Endothelial cell of umbilical vein (primary cell): ENCODE results near the gene GPR65. TPM values are rescaled to one million over a fixed set of nuclear protein-coding genes. Genes with fewer than 3 reads are reported as not detected.

Experiments
- BruUV-seq: library from RNA; stranded (reverse); fragments of 400-500 nt; replicated peaks from 2 replicates; lab custom pipeline; 2021; lab: Mats Ljungman, UMichigan
- CTCF ChIA-PET: fragments of 300-600, 350-600 bp; sonication (Branson Sonifier 250); formaldehyde crosslinking; loops from one replicate; lab custom pipeline; 2021; ENCODE audit warnings: antibody characterized with exemption, inconsistent platforms; lab: Charles Lee
- POLR2A ChIA-PET: fragments of 300-600, 350-600 bp; sonication (Branson Sonifier 250); formaldehyde crosslinking; loops from one replicate; lab custom pipeline; 2021; ENCODE audit warnings: antibody characterized with exemption, inconsistent platforms; lab: Charles Lee
- DNase-seq: peaks from one replicate; pipeline ENCODE4 v3.0.0-alpha.2; 2011; ENCODE audit warnings: low read depth, low spot score
- FAIRE-seq: peaks from 2 replicates; lab custom pipeline; 2011; peaks lifted over from hg19 to GRCh38; lab: Jason Lieb, UNC
- H2AFZ ChIP-seq: 2 replicates; pipeline ENCODE4 v1.6.0; 2012; ENCODE audit warnings: low read depth, low read length, control low read depth, inconsistent platforms
- H3K27ac ChIP-seq: 2 replicates; pipeline ENCODE4 v1.5.1; 2011; ENCODE audit warnings: low read depth, mild to moderate bottlenecking, control low read depth, low read length, moderate library complexity; ENCODE audit not compliant: insufficient read depth
- H3K27me3 ChIP-seq, 2 experiments: 2 replicates each; pipeline versions ENCODE4 v1.6.0 to v1.6.1; 2011; ENCODE audit warnings: low read length in 2 of 2, mixed read lengths in 1 of 2; ENCODE audit not compliant: control insufficient read depth in 2 of 2, insufficient read depth in 2 of 2
- H3K36me3 ChIP-seq, 2 experiments: 2 replicates in 1 of 2; 3 replicates in 1 of 2; pipeline ENCODE4 v1.5.1; 2011; ENCODE audit warnings: low read length in 2 of 2, mild to moderate bottlenecking in 1 of 2, moderate library complexity in 1 of 2; ENCODE audit not compliant: control insufficient read depth in 2 of 2, insufficient read depth in 2 of 2; ENCODE audit errors: extremely low read depth in 1 of 2
- H3K4me1 ChIP-seq: 3 replicates; pipeline ENCODE4 v1.5.1; 2011; ENCODE audit warnings: mild to moderate bottlenecking, low read length; ENCODE audit not compliant: control insufficient read depth, insufficient read depth; ENCODE audit errors: extremely low read depth
- H3K4me2 ChIP-seq: 2 replicates; pipeline ENCODE4 v1.6.1; 2011; ENCODE audit warnings: low read length, control low read depth, mixed read lengths; ENCODE audit not compliant: insufficient read depth
- H3K4me3 ChIP-seq, 3 experiments: fragments of 200-600 bp in 1 of 3; sonication (generic), shearing (Covaris generic) in 1 of 3; replicated peaks in 1 of 3; 2 replicates each; pipeline ENCODE4 v1.5.1; 2011 to 2016; ENCODE audit warnings: control low read depth in 3 of 3, low read length in 3 of 3, mild to moderate bottlenecking in 2 of 3, inconsistent platforms in 1 of 3, low read depth in 1 of 3, moderate library complexity in 1 of 3; ENCODE audit not compliant: insufficient read depth in 1 of 3
- H3K79me2 ChIP-seq: 2 replicates; pipeline ENCODE4 v1.6.0; 2012; ENCODE audit warnings: low read length, inconsistent platforms; ENCODE audit not compliant: control insufficient read depth, insufficient read depth
- H3K9ac ChIP-seq: replicated peaks from 2 replicates; pipeline ENCODE3; 2011; ENCODE audit warnings: low read length, control low read depth; ENCODE audit not compliant: insufficient read depth; ENCODE audit errors: extremely low read depth
- H3K9me1 ChIP-seq: replicated peaks from 3 replicates; pipeline ENCODE4 v1.6.0; 2011; ENCODE audit warnings: mild to moderate bottlenecking, low read length; ENCODE audit not compliant: control insufficient read depth, insufficient read depth; ENCODE audit errors: extremely low read depth
- H3K9me3 ChIP-seq: replicated peaks from 2 replicates; pipeline ENCODE4 v1.5.1; 2012; ENCODE audit warnings: low read length, inconsistent platforms; ENCODE audit not compliant: control insufficient read depth, insufficient read depth
- H4K20me1 ChIP-seq: replicated peaks from 2 replicates; pipeline ENCODE3; 2011; ENCODE audit warnings: mild to moderate bottlenecking, low read length; ENCODE audit not compliant: control insufficient read depth, insufficient read depth; ENCODE audit errors: extremely low read depth
- FOS ChIP-seq: IDR thresholded peaks from 2 replicates; pipeline ENCODE4 v1.6.1; 2011; ENCODE audit warnings: mild to moderate bottlenecking, low read length, moderate library complexity, borderline replicate concordance; ENCODE audit not compliant: insufficient read depth
- GATA2 ChIP-seq: IDR thresholded peaks from 2 replicates; pipeline ENCODE4 v1.7.0; 2011; ENCODE audit warnings: low read depth, mild to moderate bottlenecking, moderate library complexity, mixed read lengths, low read length; ENCODE audit not compliant: insufficient read length, insufficient read depth
- MAX ChIP-seq: IDR thresholded peaks from 2 replicates; pipeline ENCODE4 v1.6.1; 2011; ENCODE audit not compliant: insufficient read depth, insufficient read length
- MYC ChIP-seq: IDR thresholded peaks from one replicate; pipeline ENCODE4 v1.6.1; 2011; ENCODE audit warnings: mild to moderate bottlenecking, low read depth, low read length
- POLR2A ChIP-seq: IDR thresholded peaks from 2 replicates; pipeline ENCODE4 v1.6.1; 2012; ENCODE audit warnings: low read depth, mild to moderate bottlenecking, control low read depth, low read length
- dilution Hi-C: fragments of 300-500 bp; cut with MboI; formaldehyde crosslinking; loops from one replicate; pipeline ENCODE4 v1.15.0; 2019; ENCODE audit warnings: low sequenced_read_pairs; ENCODE audit not compliant: extremely low pct_ligation_motif_present
- intact Hi-C: fragments of 100-400 bp; cut with micrococcal nuclease; formaldehyde crosslinking; loops from one replicate; pipeline ENCODE4 v1.10.0; 2022
- polyA plus RNA-seq, 4 experiments: library from polyadenylated mRNA; depleted of rRNA in 3 of 4; stranded (reverse) in 3 of 4; unstranded in 1 of 4; fragments of >200 nt; gene quantifications; 2 replicates each; pipeline versions ENCODE4 v1.2.1 to v1.2.3, GENCODE V29; 2011 to 2012; ENCODE audit warnings: missing spikeins in 1 of 4
- total RNA-seq: library from RNA; stranded (reverse); gene quantifications from 2 replicates; pipeline ENCODE4 v1.2.3, GENCODE V29; 2021
- TF ChIP-seq, protein P1 (sequence below), 2 donors: IDR thresholded peaks; 1 replicate in 1 of 2; 2 replicates in 1 of 2; pipeline ENCODE4 v1.5.1; 2011; ENCODE audit warnings: low read length in 2 of 2, mild to moderate bottlenecking in 2 of 2, moderate library complexity in 2 of 2, control low read depth in 1 of 2, inconsistent platforms in 1 of 2, low read depth in 1 of 2; ENCODE audit not compliant: insufficient read depth in 1 of 2; ENCODE audit errors: extremely low read depth in 1 of 2

The GPR65 gene
- total and polyA plus RNA-seq, 2 donors (not counting 3 experiments of a cell fraction or from before 2014, with no cell fraction given): 0.03 to 0.07 TPM

- CTCF ChIA-PET: interaction anchor here (1.5 kb wide), 1 partner anchor 25 kb away, joined by 3 read pairs; no protein-coding TSS in a partner anchor
- TF ChIP-seq POLR2A: no peak
- TF ChIP-seq GATA2: no peak
- TF ChIP-seq, protein P1, sequence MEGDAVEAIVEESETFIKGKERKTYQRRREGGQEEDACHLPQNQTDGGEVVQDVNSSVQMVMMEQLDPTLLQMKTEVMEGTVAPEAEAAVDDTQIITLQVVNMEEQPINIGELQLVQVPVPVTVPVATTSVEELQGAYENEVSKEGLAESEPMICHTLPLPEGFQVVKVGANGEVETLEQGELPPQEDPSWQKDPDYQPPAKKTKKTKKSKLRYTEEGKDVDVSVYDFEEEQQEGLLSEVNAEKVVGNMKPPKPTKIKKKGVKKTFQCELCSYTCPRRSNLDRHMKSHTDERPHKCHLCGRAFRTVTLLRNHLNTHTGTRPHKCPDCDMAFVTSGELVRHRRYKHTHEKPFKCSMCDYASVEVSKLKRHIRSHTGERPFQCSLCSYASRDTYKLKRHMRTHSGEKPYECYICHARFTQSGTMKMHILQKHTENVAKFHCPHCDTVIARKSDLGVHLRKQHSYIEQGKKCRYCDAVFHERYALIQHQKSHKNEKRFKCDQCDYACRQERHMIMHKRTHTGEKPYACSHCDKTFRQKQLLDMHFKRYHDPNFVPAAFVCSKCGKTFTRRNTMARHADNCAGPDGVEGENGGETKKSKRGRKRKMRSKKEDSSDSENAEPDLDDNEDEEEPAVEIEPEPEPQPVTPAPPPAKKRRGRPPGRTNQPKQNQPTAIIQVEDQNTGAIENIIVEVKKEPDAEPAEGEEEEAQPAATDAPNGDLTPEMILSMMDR (IDR thresholded peaks at IDR 0.05; ENCODE audit: extremely low read depth in 1 of 2, insufficient read depth in 1 of 2, low read depth in 1 of 2, low read length in 2 of 2): no peak
- no peak for TF ChIP-seq FOS
- no peak for TF ChIP-seq MYC
- no peak for TF ChIP-seq MAX
- H3K4me3 ChIP-seq: no peak overlapping the region
- H3K79me2 ChIP-seq: no peaks in the 10 kb centered on the region
- no peak for FAIRE-seq
- H4K20me1 ChIP-seq: no peaks in the 10 kb centered on the region
- no peaks in the 10 kb centered on the region for H3K9me3 ChIP-seq
- no peaks in the 10 kb centered on the region for H3K36me3 ChIP-seq
- dilution Hi-C loops (no loop called here), intact Hi-C loops (no loop called here)
- H3K4me2 ChIP-seq: no peak overlapping the region
- H3K9ac ChIP-seq: no peak overlapping the region
- POLR2A ChIA-PET: no interaction called here
- no peak overlapping the region for H3K27ac ChIP-seq
- H3K9me1 ChIP-seq: no peaks in the 10 kb centered on the region
- no peaks in the 10 kb centered on the region for H3K27me3 ChIP-seq
- no TSS peak for BruUV-seq
- DNase-seq: no peak
- H3K4me1 ChIP-seq: peaks cover 12% of the 10 kb centered on the region
- H2AFZ ChIP-seq: no peak overlapping the region
Observed at GRCh38 chr14:87989221-87989955, 15.5 kb upstream of the GPR65 start.
